Astrocyte of the spinal cord (primary cell): Measurements from ENCODE around the gene CXorf65.

ENCODE experiments used
- DNase-seq: peaks from one replicate; pipeline ENCODE4 v3.0.0; 2011; ENCODE audit warnings: low read depth, low spot score
- H3K4me3 ChIP-seq: 2 replicates; pipeline ENCODE4 v1.5.1; 2011; ENCODE audit warnings: low read depth, mild to moderate bottlenecking, low read length, moderate library complexity
- CTCF ChIP-seq: IDR thresholded peaks from 2 replicates; pipeline ENCODE4 v1.5.1; 2012; ENCODE audit warnings: low read depth, mild to moderate bottlenecking, low read length, inconsistent platforms
- in situ Hi-C: cut with HindIII; loops from 2 replicates; pipeline ENCODE4 v1.10.0; 2017; ENCODE audit warnings: low sequenced_read_pairs

The CXorf65 gene

GRCh38 chrX:71095033-71095432 lies 11.5 kb downstream of the CXorf65 start:
- TF ChIP-seq CTCF, result no peak
- no peak for DNase-seq
- H3K4me3 ChIP-seq, result peak overlapping the region; percentile 58
- in situ Hi-C loops, result no loop called here

DNA sequence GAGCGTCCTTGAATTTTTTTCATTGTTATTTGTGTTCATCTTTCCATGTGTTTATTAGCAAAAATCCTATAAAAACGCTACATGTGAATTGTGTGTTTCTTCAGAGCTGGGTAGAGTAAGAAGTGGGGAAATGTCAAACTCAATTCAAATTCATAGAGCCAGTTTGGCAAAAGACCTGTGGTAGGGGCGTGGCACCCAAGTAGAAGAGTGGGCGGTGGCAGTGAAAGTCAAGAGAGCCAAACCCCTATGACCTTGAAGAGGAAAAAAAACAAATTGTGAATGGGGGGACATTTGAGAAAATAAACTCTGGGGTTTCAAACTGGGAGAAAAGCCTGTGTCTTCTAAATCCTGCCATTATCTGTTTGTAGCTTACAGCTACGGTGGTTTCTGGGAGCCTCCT lies 15.3 kb downstream of the CXorf65 start:
- DNase-seq, result no peak
- TF ChIP-seq CTCF, result no peak
- in situ Hi-C loops, result no loop called here
- H3K4me3 ChIP-seq, result no peak overlapping the region

DNA sequence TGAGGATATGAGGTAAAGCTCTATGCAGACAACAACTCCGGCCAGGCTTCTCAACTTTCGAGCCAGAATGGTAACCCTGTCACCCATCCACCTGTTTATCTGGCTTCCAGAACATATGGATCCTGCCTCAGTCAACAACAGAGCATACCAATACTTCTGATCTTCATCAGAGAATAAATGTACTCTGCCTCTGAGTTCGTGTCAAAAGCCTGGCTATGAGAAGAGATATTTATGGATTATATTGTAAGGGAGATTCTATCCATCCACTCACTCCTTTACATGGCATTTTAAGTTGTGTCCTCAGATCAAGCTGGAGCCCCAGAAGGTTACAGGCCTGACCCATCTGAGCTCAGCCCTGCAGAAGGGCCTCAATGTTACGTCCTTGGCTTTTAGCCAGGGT lies 20.6 kb downstream of the CXorf65 start:
- no peak overlapping the region for H3K4me3 ChIP-seq
- no peak for TF ChIP-seq CTCF
- in situ Hi-C loops, result no loop called here
- DNase-seq, result no peak

DNA sequence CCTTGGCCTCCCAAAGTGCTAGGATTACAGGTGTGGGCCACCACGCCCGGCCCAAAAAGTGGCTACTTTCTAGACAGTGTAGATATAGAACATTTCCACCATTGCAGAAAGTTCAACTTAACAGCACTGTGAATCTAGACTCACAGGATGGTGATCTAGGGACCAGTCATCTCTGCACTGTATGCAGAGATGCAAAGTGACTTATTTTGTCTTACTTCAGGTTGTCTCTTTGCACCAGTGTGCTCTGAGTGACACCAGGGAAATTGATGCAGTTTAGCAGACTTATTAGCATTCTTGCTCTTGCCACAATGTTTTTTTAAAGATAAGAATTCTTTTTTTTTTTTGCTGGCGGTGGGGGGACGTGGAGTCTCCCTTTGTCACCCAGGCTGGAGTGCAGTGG lies 23.7 kb downstream of the CXorf65 start:
- no peak for TF ChIP-seq CTCF
- H3K4me3 ChIP-seq, result no peak overlapping the region
- in situ Hi-C loops, result no loop called here
- DNase-seq, result no peak

DNA sequence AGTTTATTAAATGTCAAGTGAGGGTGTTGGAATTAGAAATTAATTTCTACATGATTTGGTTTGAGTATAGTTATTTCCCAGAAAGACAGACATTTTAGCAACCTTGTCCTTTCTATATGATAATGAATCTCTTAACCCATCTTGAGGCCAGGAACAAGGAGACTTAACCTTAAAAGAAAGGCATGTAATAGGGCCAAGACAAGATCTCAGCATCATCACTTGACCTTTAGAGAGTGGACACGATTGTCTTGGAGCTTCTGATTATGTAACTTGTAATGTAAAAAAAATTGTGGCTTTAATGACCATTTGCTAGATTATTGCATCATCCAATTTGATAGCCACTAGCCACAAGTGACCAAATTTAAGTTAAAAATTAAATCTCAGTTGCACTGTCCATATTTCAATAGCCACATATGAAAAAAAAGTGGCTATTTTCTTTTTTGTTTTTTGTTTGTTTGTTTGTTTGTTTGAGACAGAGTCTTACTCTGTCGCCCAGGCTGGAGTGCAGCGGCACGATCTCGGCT lies 24.4 kb downstream of the CXorf65 start:
- DNase-seq, result no peak
- H3K4me3 ChIP-seq, result no peak overlapping the region
- TF ChIP-seq CTCF, result no peak
- in situ Hi-C loops, result no loop called here

- in situ Hi-C loops, result no loop called here
- DNase-seq, result no peak
- TF ChIP-seq CTCF, result no peak
- H3K4me3 ChIP-seq, result no peak overlapping the region
These were observed 25.0 kb downstream of the CXorf65 start for GRCh38 chrX:71081330-71082123.
